Epidermal melanocyte (primary cell): ENCODE results near the gene ARPP19.
"Not testable (repeated sequence)": the region's sequence is repeated elsewhere in the genome, so short reads cannot be mapped to it uniquely, and the experiment has no call there.

Experiments used
- DNase-seq: peaks from one replicate; pipeline ENCODE4 v3.0.0; 2011; ENCODE audit warnings: low spot score; ENCODE audit not compliant: insufficient read length

ARPP19 gene

GRCh38 chr15:52551762-52552161, 17.1 kb downstream of the ARPP19 start:
- no peak for DNase-seq

- DNase-seq, result not testable (repeated sequence)
These were observed 17.6 kb downstream of the ARPP19 start for GRCh38 chr15:52551186-52551585.

DNA sequence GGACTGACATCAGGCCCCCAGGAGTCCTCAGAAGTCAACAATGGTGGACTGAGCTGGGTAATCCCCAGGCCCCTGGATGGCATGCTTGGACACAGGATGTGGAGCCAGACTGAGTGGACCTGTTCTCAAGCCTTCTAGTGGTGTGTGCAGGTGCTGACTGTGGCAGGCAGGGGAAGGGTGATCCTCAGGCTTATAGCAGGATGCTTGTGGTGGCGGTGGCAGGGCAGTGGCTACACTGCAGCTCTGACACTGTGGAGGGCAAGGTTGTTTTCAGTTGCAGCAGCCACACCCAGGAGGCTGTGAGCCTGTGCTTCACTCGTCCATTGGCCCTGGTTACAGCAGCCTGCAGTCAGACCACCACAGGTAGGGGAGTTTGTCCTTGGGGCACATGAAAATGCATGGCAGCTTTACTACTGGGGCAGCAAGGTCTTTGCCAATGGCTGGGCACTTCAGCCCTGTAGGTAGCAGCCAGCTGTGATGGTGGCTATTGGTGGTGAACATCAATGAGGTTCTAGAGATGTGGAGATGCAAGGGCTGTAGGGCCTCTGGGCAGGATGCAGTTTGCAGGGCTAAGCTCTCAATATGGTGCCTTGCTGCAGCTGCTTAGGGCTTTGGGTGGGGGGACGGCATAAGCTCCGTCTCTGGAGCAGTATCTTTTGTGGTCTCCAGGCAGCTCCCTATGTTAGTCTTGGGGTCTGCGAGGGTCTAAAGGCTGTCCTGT, 22.6 kb downstream of the ARPP19 start:
- no peak for DNase-seq

- no peak for DNase-seq
These were observed 28.3 kb downstream of the ARPP19 start for GRCh38 chr15:52540374-52541012.

DNA sequence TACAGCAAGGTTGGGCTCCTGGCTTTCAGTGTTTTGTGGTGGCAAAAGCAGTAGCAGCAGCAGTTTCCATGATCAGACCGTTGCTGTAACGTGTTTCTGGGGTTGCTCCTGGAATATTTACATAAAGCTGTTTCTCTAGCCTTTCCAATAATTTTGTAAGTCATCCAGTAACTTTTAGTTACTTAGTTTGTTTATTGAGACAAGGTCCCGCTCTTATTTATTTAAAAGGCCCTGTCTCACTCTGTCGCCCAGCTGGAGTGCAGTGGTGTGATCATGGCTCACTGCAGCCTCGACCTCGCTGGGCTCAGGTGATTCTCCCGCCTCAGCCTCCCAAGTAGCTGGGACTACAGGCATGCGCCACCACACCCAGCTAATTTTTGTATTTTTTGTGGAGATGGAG, 31.4 kb downstream of the ARPP19 start:
- no peak for DNase-seq

- no peak for DNase-seq
These were observed 36.4 kb downstream of the ARPP19 start for GRCh38 chr15:52532427-52532826.

- no peak for DNase-seq
These were observed 38.9 kb downstream of the ARPP19 start for GRCh38 chr15:52529940-52530339.

- DNase-seq, result no peak
These were observed 39.4 kb downstream of the ARPP19 start for GRCh38 chr15:52529341-52529924.

- DNase-seq, result peak; percentile 79
These were observed 40.1 kb downstream of the ARPP19 start, which contains the start of gene MYO5A for GRCh38 chr15:52528564-52529340. Gene MYO5A (minus strand): TSS chr15:52528880. CDS start chr15:52528806, 74 bp downstream.

GRCh38 chr15:52527911-52528563, 40.8 kb downstream of the ARPP19 start:
- no peak for DNase-seq

DNA sequence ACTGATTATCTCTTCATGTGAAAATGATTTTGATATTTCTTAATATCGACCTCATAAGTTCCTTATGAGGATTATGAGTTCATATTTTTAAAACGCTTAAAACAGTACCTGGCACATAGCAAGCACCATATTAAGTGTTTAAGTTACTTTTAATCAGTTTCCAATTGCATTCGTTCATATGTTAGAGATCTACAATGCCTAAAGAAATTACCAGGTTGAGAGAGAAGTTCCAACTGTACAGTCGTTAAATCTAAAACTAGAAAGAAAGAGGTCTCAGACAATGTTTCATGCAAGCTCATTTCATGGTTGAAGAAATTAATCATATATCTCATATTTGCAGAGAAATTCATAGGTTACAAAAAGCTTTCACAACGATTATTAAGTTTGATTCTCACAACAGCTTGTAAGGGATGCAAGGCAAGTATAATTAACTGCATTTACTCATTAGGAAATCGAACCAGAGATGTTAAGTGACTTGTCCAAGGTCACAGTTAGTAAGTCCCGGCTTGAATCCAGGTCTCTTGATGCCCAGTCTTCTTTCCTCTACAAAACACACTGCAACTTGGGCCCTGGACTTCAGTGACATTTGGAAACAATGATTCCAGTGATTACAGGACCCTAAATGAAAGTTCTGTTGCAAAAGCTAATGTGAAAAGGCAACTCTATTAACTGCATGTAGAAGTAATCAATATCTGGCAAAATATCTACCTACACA, 41.5 kb downstream of the ARPP19 start:
- no peak for DNase-seq

- DNase-seq, result no peak
These were observed 44.4 kb downstream of the ARPP19 start for GRCh38 chr15:52524223-52525136.

DNA sequence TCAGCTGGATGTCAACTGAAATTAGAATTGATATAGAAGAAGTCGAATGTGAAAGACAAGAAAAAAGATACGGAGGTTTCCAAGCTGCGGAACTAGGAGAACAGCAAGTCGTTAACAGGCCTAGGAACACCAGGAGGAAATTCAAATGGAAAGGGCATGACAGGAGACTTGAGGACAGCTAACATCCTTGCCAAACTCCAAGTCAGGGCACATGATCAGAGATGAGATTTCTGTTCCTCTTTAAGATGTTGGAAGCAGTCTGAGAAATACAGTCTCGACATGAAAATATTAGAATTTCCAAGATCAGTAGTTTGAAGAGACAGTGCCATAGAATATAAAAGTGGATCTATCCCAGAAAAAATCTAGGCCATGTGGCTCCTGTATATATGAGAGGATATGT, 45.2 kb downstream of the ARPP19 start:
- DNase-seq, result no peak

DNA sequence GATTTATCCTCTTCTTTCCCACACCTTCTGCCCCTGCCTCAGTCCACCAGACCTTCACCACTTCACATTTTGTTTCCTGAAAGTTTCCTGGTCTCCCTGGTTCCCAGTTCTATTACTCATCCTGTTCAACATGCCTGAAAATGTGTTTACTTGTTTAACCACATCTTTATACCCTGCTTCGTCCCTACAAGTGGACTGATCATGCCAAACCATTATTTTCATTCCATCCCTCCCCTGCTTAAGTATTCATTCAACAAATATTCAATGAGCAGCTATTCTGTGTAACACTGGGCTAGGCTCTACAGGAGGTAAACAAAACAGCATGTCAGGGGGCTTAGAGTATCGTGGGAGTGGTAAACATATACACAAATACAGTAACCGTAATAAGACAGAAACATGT, 45.6 kb downstream of the ARPP19 start:
- peak; percentile 36 for DNase-seq

DNA sequence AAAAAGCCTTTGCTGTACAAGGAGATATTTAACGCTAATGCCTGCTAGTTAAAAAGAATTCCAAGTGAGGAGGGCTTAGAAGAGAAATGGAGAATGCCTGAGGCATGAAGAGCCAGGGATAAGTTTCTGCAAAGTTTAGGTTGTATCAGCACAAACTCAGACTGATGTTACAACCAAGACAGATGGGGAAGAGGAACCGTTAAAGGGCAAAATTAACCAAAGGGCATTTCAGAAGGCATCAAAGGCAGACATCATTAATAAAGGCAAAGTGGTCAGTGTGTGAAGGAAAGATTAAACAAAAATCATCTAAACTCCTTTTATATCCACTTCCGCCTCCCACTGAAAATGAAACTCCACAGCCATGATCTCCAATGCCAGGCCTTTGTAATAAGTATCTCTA, 47.1 kb downstream of the ARPP19 start:
- peak; percentile 44 for DNase-seq

- DNase-seq, result no peak
These were observed 48.4 kb downstream of the ARPP19 start for GRCh38 chr15:52520421-52520820.

GRCh38 chr15:52518487-52519371, 50.1 kb downstream of the ARPP19 start:
- DNase-seq, result no peak

GRCh38 chr15:52517014-52517413, 51.8 kb downstream of the ARPP19 start:
- DNase-seq, result no peak

GRCh38 chr15:52515343-52515742, 53.5 kb downstream of the ARPP19 start:
- DNase-seq, result no peak
